HG03565 (cell line): ENCODE data around the gene DNAJC7.

Experiments
- ATAC-seq: cut with Tn5 transposase; IDR thresholded peaks from one replicate; pipeline ENCODE4 v1.9.1; 2021; ENCODE audit warnings: mild to moderate bottlenecking, moderate library complexity; ENCODE audit not compliant: unreplicated experiment

The DNAJC7 gene

DNA sequence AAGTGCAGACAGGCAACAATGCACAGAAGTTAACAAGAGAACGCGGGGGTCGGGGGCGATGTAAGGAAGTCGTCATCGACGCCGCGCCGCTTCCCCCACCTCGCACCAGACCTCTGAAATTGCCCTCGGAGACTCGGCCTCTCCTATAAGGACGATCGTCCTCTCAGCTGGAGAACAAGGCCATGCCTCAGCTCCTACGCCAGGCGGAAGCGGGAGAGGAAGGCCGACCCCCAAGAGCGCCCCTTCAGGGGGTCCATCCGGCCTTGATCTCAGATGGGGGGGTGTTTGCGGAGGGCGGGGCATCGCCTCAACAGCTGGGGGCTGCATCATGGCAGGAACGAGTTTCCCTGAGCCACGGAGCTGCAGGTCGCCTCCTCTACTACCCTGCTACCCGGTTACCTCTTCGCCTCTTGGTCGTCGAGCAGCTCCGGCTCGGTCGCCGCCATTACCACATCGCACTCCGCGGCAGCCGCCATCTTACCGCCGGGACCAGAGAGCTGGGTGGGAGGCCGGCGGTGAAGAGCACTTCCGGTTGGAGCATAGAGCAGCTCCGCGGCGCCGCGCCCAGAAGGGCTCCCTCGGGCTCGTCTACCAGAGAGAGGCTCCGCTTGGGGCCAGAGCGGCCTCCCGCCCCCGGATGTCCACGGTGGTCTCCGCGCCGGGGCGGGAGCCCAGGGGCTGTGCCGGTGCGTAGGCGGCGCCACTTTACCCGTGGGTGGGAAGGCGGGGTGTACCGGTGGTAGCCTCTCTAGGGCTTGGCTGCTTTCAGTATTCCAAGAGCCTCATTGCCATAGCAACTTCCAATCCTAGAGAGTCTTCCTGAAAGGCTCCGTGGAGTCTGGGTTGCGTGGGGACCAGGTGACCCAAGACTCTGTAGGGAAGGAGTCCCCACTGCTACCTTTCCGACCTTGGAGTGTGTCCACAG lies at the start of gene DNAJC7:
Gene DNAJC7, minus strand, starts transcription at position 499 of the 925 bp plus-strand sequence. Its CDS starts 23 bp downstream, at position 476.
- peak; percentile 69 for ATAC-seq

DNA sequence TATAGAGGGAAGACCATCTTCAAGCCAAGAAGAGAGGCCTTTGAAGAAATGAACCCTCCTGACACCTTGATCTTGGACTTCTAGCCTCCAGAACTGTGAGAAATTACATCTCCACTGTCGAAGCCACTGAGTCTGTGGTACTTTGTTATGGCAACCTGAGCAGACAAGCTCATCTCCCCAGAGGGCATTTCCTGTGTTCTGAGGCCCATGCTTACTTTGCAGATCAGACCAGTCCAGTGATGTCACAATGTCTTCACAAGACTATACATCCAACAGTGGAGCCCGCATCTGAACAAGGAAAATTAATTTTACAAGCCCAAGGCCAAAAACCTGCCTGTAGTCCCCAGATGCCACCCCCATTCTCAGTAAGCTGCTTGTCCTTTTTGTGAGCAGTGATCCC lies 48.0 kb upstream of the DNAJC7 start:
- no peak for ATAC-seq

- no peak for ATAC-seq
Observed at GRCh38 chr17:42062681-42063080, 45.4 kb upstream of the DNAJC7 start.

GRCh38 chr17:42061646-42062487 lies 44.6 kb upstream of the DNAJC7 start:
- ATAC-seq = no peak

- no peak for ATAC-seq
Observed at GRCh38 chr17:42060231-42060630, 43.0 kb upstream of the DNAJC7 start.

DNA sequence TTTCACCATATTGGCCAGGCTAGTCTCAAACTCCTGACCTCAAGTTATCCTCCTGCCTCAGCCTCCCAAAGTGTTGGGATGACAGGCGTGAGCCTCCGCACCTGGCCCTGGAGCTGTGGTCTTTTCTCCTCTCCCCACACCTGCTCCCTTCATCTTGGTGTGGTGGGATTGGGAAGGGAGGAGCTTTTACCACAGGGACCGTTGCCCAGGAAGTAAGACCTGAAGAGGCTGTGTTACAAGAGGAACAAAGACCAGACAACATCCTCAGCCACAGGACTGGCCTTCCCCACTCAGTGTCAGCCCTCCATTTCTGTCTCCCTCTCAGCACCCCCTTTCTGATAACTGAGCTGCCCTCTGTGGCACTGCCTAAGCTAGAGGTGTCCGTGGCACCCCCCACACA lies 42.6 kb upstream of the DNAJC7 start:
- ATAC-seq = no peak

DNA sequence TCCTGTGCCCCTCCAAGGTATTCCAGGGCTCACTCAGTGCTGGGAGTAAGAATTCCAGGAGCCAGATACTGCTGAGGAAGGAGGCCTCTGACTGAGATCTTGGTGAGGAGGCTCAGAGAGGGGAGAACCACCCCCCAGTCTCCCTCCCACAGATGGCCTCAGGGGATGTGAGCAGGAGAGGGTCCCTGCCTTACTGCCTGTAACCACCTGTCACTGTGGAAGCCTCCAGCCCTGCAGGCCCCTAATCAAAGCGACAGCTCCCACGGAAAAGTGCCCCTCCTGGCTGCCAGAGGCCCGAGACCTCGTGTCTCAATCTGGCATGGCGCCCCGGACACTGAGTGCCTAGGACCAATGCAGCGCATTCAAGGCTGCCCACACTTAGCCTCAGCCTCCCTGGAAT lies 40.8 kb upstream of the DNAJC7 start:
- ATAC-seq = no peak

GRCh38 chr17:42056635-42057034 lies 39.4 kb upstream of the DNAJC7 start:
- no peak for ATAC-seq

DNA sequence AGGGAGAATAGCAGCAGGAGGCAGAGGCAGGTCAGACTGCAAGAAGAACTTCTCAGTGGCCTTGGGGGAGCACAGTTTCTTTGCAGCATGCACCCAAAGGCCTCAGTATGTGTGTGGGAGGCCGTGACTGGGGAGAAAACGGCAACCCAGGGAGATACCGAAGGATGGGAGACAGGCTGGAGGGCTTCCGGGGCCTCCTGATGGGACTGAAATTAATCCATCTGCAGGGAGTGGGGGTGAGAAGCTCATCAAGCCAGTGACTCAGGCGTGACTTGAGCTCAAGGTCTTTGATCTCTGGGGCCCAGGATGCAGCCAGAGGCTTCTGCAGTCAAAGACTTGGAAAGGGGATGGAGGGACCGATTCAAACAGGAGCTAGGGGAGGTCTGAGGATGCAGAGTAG lies 38.3 kb upstream of the DNAJC7 start:
- no peak for ATAC-seq

DNA sequence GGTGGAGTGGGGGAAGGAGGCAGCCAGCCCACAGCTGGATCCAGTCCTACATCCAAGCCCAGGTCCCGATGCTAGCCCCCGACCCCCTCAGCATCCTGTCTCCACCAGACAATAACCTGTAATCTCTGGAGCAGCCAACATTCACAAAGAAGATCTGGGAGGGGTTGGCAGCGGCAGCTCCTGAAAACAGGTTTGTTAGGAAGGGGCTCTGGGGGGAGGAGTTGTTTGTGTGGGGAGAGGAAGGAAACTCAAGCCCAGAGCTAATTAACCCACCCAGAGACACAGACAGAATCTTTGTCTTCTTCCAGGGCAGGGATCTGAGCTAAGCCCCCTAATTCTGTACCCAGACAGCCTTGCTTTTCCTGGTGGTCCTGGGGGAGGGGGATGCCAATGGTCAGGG lies 37.8 kb upstream of the DNAJC7 start:
- ATAC-seq = no peak

DNA sequence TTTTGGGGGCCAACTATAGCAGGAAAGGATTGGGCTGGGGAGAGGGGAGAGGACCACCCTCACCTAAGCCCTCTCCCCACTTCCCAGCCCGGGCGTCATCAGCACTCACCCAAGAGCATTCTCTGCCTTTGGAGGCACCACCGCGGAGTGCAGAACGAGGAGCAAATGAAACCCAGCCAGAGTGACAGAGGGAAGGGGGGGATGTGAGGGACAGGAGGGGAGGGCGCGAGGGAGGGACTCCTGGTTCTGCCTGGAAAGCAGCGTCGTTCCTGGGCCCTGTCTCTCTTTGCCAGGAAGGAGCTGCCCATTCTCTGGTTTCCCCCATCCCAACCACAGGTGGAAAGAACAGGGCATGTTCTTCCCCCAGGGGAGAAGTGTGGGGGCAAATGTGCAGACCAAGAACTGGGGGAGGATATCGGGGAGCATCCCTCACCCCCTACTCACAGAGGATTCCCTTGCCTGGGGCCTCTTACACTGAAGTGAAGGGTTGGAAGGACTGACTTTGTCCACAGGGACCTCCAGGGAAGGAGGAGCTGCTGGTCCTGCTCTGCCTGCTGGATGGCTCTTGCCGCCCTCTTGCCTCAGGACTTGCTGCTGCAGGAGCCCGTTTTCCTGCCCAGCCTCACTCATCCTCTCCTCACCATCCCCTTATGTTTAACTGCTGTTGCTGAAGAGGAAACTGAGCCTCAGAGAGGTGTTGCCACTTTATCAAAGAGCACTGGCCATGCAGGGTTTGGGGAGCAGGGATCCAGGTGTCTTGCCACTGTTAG lies 36.7 kb upstream of the DNAJC7 start:
- no peak for ATAC-seq

DNA sequence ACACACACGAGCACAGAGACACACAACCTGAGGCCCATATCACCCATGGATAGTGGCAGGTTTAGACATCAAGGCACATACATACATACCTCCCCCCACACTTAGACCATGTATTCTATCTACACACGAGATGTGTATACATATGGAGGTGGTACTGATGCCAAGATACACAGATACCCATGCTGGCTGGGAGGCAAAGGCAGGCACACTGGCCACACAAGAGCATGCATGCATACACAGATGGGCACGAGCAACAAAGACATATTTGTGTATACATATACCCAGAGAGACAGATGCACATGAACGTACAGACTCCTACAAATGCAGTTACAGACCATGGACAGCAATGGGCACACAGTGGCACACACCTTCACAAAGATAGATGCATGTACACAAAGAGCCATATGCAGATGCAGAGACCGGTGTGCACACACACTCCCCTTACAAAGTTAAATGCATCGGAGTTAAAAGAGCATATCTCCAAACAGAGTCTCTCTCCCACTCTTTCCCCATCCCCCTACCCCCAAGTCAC lies 35.2 kb upstream of the DNAJC7 start:
- no peak for ATAC-seq

DNA sequence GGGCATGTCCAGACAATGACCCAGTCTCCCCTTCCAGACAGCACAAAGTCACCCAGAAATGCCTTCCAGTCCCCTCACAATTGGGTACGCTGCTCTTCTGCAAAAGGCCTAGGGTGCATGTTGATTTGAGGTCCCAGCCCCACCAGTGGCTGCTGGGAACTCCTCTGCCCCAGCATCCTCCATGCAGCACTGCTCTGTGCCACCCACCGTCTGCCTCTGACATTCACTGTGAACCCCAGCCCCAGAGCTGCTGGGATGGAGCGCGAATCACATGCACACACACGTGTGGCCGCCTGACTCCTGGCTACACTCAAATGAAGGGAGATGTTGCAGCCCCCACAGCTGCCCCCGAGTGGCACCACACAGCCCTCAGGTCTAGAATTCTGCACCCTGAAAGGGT lies 34.4 kb upstream of the DNAJC7 start:
- no peak for ATAC-seq

DNA sequence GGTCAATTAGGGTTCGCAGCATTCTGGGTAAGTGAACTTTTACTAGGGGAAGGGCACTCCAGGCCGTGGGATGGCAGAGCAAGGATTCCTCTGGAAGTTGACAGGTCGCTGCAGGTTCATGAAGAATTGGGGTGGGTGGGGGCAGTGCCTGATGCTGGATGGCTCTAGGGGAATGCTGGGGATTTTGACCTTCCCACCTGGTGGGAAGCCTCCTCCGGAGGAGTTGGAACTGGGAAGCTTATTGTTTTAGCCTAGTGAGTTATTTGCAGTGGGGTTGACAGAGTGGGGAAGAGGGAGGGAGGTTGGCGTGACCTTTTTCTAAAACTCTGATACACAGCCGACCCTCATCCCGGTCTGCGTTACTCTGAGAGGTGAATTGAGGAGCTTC lies 33.8 kb upstream of the DNAJC7 start:
- no peak for ATAC-seq

DNA sequence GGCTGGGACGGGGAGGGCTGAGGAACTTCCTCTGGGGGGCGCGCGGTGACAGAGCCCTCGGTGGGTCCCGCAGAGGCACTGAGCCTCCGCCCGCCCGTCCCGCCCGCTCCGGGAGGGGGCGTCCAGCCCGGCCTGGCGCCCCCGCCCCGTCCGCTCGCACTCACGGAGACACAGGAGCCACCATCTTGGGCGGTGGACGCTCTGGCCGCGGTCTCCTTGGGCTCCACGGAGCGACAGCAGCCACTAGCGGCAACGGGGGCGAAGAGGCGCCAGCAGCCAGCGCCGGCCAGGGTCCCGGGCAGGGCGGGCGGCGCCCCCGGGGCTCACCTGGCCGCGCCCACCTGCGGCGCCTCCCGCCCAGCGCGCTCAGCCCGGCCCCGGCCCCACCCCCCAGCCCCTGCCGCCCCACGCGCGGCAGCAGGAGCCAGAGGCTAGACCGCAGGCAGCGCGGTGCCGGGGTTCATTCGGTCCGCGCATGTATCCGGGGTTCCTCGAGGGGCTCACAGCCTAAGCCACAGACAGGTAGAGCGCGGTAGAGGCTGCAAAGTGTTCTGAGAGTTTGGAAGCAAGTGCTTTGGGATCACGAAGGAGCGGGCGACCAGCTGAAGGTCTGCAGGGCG lies 33.3 kb upstream of the DNAJC7 start, which contains the start of gene C17orf113:
Gene C17orf113, minus strand, starts transcription at position 209 of the 620 bp plus-strand sequence. CDS start 7,225 bp downstream, outside the sequence.
- ATAC-seq = no peak

GRCh38 chr17:42049834-42050392 lies 32.7 kb upstream of the DNAJC7 start:
- no peak for ATAC-seq

- no peak for ATAC-seq
Observed at GRCh38 chr17:42047343-42047742, 30.1 kb upstream of the DNAJC7 start.

- ATAC-seq = no peak
Observed at GRCh38 chr17:42045719-42046118, 28.5 kb upstream of the DNAJC7 start.

DNA sequence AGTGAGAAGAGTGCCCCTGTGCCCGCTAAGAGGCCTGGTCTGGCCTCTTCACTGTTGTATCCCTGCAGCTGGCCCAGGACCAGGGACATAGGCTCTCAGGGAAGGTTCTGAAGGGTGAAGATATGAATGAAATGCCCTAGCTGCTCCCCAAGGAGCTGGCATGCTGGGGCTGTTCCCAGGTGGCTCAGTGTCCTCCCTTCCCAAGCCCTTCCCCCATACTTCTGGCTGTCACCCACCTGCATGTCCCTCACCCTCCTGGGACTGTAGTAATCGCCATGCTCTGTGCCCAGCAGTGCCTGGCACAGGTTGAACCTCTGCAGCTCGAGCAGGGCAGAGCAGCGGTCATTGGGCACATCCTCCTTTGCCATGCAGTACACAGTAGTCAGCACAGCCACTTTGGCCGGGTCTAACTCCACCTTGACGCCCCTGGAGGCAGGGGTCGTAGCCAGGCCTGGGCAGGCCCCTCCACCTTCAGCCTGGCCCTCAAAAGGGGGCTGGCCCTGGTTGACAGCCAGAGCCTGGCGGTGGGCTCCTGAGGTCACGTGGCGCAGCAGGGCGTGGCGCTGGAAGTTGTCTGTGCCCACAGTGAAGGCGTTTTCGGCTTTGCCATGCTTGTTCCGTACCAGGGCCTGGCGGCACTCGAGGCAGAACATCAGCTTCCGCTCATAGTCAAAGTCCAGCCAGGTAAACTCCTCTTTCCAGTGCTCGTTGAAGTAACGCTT lies 25.5 kb upstream of the DNAJC7 start:
- ATAC-seq = no peak
